ENCODE data around the gene CCDC87.

CCDC87 gene

DNA sequence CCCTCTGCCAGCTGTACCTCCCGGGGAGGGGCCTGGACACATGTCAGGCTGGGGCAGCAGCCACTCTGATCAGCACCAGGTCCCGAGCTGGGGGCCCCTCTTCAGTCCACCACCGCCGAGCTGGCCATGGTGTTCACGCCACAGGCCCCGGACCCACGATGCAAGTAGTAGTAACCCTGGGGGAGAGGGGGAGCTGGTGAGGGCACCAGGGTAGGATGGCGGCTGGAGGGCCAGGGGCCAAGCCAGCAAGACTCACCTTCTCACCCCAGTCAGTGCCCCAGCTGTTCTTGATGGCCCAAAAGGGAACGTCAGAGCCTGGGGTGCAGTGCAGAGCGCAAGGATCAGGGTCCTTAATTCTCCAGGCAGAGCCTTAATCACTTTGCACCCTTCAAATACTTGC, 29.0 kb downstream of the CCDC87 start:
- Histone ChIP-seq H3K27ac (ENCODE audit: low read length) (no peak overlapping the region), H3K36me3 (ENCODE audit: control insufficient read depth, insufficient read depth, low read length) (peaks cover 28% of the 10 kb centered on the region), H3K27me3 (ENCODE audit: control insufficient read depth, insufficient read depth, low read length) (no peaks in the 10 kb centered on the region), H3K9me3 (ENCODE audit: control insufficient read depth, insufficient read depth, low read length) (no peaks in the 10 kb centered on the region), H3K4me1 (ENCODE audit: control insufficient read depth, insufficient read depth, low read length) (no peaks in the 10 kb centered on the region), H3K4me3 (ENCODE audit: low read length) (no peak overlapping the region)
- WGBS (ENCODE audit: insufficient coverage, insufficient read length): no CpG with 5 or more reads among the region's 10 CpGs
- DNase-seq (ENCODE audit: low read depth, low spot score): no peak

DNA sequence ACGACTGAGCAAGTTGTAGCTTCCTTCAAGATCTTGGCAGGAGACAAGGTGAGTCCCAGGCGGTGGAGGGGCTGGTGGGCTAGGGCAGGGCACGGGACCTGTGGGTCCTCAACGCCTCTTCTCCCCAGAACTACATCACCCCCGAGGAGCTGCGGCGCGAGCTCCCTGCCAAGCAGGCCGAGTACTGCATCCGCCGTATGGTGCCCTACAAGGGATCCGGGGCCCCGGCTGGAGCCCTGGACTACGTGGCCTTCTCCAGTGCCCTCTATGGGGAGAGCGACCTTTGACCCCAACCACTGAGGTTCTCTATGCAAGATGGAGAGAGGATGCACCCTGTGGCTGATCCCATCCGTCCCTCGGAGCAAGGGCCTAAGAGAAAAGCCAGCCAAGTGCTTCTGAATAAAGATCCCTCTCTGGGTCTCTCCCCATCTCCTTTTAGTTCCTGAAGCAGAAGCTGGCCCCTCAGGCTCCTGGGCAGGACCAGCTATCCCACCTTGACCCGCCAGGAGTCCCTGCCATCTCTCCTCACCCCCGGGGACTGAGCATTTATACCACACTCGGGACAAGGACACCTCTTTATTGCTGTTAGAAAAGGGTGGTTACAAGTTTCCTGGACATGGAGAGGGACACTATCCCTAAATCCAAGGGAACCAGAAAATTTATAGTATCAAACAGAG, 29.8 kb downstream of the CCDC87 start:
- Histone ChIP-seq H3K27ac (ENCODE audit: low read length) (no peak overlapping the region), H3K4me3 (ENCODE audit: low read length) (no peak overlapping the region), H3K9me3 (ENCODE audit: control insufficient read depth, insufficient read depth, low read length) (no peaks in the 10 kb centered on the region), H3K36me3 (ENCODE audit: control insufficient read depth, insufficient read depth, low read length) (peaks cover 28% of the 10 kb centered on the region), H3K27me3 (ENCODE audit: control insufficient read depth, insufficient read depth, low read length) (no peaks in the 10 kb centered on the region), H3K4me1 (ENCODE audit: control insufficient read depth, insufficient read depth, low read length) (no peaks in the 10 kb centered on the region)
- WGBS (ENCODE audit: insufficient coverage, insufficient read length): no CpG with 5 or more reads among the region's 20 CpGs
- DNase-seq (ENCODE audit: low read depth, low spot score): no peak

DNA sequence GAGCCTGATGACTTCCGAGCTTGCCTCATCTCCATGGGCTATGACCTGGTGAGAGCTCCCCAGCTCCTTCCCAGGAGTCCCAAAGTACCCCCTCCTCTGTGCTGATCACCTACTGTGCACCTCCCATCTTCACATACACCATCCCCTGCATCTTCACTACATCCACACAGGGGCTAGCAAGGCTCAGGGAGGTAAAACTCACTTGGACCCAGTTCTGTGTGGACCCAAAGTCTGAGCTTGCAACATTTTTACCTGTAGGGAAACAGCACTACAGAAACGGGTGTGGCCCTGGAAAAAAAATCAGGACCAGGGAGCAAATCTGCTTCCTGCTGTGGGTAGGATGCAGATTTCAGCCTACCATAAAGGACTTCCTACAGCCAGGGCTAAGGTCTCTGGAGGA, 30.6 kb downstream of the CCDC87 start:
- no peaks in the 10 kb centered on the region for H3K27me3 ChIP-seq (ENCODE audit: control insufficient read depth, insufficient read depth, low read length)
- DNase-seq (ENCODE audit: low read depth, low spot score): no peak
- peaks cover 35% of the 10 kb centered on the region for H3K36me3 ChIP-seq (ENCODE audit: control insufficient read depth, insufficient read depth, low read length)
- no peak overlapping the region for H3K27ac ChIP-seq (ENCODE audit: low read length)
- no peaks in the 10 kb centered on the region for H3K4me1 ChIP-seq (ENCODE audit: control insufficient read depth, insufficient read depth, low read length)
- no CpG with 5 or more reads among the region's 2 CpGs for WGBS (ENCODE audit: insufficient coverage, insufficient read length)
- no peak overlapping the region for H3K4me3 ChIP-seq (ENCODE audit: low read length)
- H3K9me3 ChIP-seq (ENCODE audit: control insufficient read depth, insufficient read depth, low read length): no peaks in the 10 kb centered on the region

GRCh38 chr11:66561975-66562248, 31.0 kb downstream of the CCDC87 start:
- no peak overlapping the region for H3K27ac ChIP-seq (ENCODE audit: low read length)
- no peaks in the 10 kb centered on the region for H3K9me3 ChIP-seq (ENCODE audit: control insufficient read depth, insufficient read depth, low read length)
- peaks cover 38% of the 10 kb centered on the region for H3K36me3 ChIP-seq (ENCODE audit: control insufficient read depth, insufficient read depth, low read length)
- DNase-seq (ENCODE audit: low read depth, low spot score): no peak
- WGBS (ENCODE audit: insufficient coverage, insufficient read length): no CpG with 5 or more reads among the region's 9 CpGs
- H3K4me1 ChIP-seq (ENCODE audit: control insufficient read depth, insufficient read depth, low read length): no peaks in the 10 kb centered on the region
- H3K4me3 ChIP-seq (ENCODE audit: low read length): no peak overlapping the region
- H3K27me3 ChIP-seq (ENCODE audit: control insufficient read depth, insufficient read depth, low read length): no peaks in the 10 kb centered on the region

DNA sequence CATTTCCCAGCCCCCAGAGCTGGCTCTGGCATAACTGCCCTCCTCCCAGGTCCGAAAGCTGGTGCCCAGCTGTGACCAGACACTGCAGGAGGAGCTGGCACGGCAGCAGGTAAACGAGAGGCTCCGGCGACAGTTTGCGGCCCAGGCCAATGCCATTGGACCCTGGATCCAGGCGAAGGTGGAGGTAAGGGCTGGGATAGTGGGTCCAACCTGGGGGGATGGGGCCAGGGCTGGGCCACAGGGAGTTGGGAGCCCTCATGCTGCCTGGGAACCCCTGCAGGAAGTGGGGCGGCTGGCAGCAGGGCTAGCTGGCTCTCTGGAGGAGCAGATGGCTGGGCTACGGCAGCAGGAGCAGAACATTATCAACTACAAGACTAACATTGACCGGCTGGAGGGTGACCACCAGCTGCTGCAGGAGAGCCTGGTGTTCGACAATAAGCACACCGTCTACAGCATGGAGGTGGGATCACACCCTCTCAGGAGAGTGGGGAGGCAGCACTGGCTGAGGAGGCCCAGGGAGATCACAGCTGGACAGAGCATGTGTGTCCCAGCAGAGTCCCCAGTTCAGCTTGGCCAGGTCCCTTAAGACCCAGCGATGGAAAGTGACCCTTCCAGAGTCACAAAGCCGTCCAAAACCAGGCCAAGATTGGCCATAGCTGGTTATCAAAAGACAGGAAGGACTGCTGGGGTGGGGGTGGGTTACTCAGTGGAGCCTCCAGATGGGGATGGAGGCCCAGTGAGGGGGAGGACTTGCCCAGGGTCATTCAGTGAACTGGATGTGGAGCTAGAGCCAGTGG, 31.5 kb downstream of the CCDC87 start:
- no peak overlapping the region for H3K27ac ChIP-seq (ENCODE audit: low read length)
- H3K36me3 ChIP-seq (ENCODE audit: control insufficient read depth, insufficient read depth, low read length): peaks cover 39% of the 10 kb centered on the region
- no peak overlapping the region for H3K4me3 ChIP-seq (ENCODE audit: low read length)
- H3K9me3 ChIP-seq (ENCODE audit: control insufficient read depth, insufficient read depth, low read length): no peaks in the 10 kb centered on the region
- no peaks in the 10 kb centered on the region for H3K4me1 ChIP-seq (ENCODE audit: control insufficient read depth, insufficient read depth, low read length)
- DNase-seq (ENCODE audit: low read depth, low spot score): no peak
- WGBS (ENCODE audit: insufficient coverage, insufficient read length): no CpG with 5 or more reads among the region's 14 CpGs
- H3K27me3 ChIP-seq (ENCODE audit: control insufficient read depth, insufficient read depth, low read length): no peaks in the 10 kb centered on the region

GRCh38 chr11:66559866-66560676, 32.8 kb downstream of the CCDC87 start:
- H3K27ac ChIP-seq (ENCODE audit: low read length): no peak overlapping the region
- no peaks in the 10 kb centered on the region for H3K9me3 ChIP-seq (ENCODE audit: control insufficient read depth, insufficient read depth, low read length)
- DNase-seq (ENCODE audit: low read depth, low spot score): no peak
- H3K27me3 ChIP-seq (ENCODE audit: control insufficient read depth, insufficient read depth, low read length): no peaks in the 10 kb centered on the region
- no CpG with 5 or more reads among the region's 27 CpGs for whole genome bisulfite sequencing (ENCODE audit: insufficient coverage, insufficient read length)
- H3K36me3 ChIP-seq (ENCODE audit: control insufficient read depth, insufficient read depth, low read length): peaks cover 47% of the 10 kb centered on the region
- H3K4me3 ChIP-seq (ENCODE audit: low read length): no peak overlapping the region
- no peaks in the 10 kb centered on the region for H3K4me1 ChIP-seq (ENCODE audit: control insufficient read depth, insufficient read depth, low read length)

GRCh38 chr11:66559142-66559865, 33.6 kb downstream of the CCDC87 start:
- WGBS (ENCODE audit: insufficient coverage, insufficient read length): no CpG with 5 or more reads among the region's 50 CpGs
- Histone ChIP-seq H3K27me3 (ENCODE audit: control insufficient read depth, insufficient read depth, low read length) (no peaks in the 10 kb centered on the region), H3K4me3 (ENCODE audit: low read length) (no peak overlapping the region), H3K36me3 (ENCODE audit: control insufficient read depth, insufficient read depth, low read length) (peaks cover 51% of the 10 kb centered on the region), H3K9me3 (ENCODE audit: control insufficient read depth, insufficient read depth, low read length) (no peaks in the 10 kb centered on the region), H3K27ac (ENCODE audit: low read length) (no peak overlapping the region), H3K4me1 (ENCODE audit: control insufficient read depth, insufficient read depth, low read length) (no peaks in the 10 kb centered on the region)
- no peak for DNase-seq (ENCODE audit: low read depth, low spot score)

DNA sequence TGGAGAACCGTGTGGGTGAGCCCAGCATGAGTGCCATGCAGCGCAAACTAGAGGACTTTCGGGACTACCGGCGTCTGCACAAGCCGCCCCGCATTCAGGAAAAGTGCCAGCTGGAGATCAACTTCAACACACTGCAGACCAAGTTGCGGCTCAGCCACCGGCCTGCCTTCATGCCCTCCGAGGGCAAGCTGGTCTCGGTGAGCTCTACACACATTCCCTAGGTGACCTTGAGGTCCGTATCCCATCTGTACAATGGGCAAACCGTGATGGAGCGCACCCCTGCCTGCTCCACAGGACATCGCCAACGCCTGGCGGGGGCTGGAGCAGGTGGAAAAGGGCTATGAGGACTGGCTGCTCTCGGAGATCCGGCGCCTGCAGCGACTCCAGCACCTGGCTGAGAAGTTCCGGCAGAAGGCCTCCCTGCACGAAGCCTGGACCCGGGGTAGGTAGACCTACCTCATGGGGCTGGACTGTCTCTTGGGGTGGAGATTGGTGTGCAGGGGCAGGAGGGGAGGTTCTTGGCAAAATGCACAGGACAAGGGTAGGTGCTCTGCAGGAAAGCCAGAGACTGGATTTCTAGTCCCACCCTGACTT, 35.0 kb downstream of the CCDC87 start:
- Histone ChIP-seq H3K36me3 (ENCODE audit: control insufficient read depth, insufficient read depth, low read length) (peaks cover 49% of the 10 kb centered on the region), H3K9me3 (ENCODE audit: control insufficient read depth, insufficient read depth, low read length) (no peaks in the 10 kb centered on the region), H3K4me1 (ENCODE audit: control insufficient read depth, insufficient read depth, low read length) (no peaks in the 10 kb centered on the region), H3K27me3 (ENCODE audit: control insufficient read depth, insufficient read depth, low read length) (no peaks in the 10 kb centered on the region), H3K27ac (ENCODE audit: low read length) (no peak overlapping the region), H3K4me3 (ENCODE audit: low read length) (no peak overlapping the region)
- no CpG with 5 or more reads among the region's 24 CpGs for WGBS (ENCODE audit: insufficient coverage, insufficient read length)
- DNase-seq (ENCODE audit: low read depth, low spot score): no peak

- Histone ChIP-seq H3K4me3 (ENCODE audit: low read length) (no peak overlapping the region), H3K4me1 (ENCODE audit: control insufficient read depth, insufficient read depth, low read length) (no peaks in the 10 kb centered on the region), H3K9me3 (ENCODE audit: control insufficient read depth, insufficient read depth, low read length) (no peaks in the 10 kb centered on the region), H3K36me3 (ENCODE audit: control insufficient read depth, insufficient read depth, low read length) (peaks cover 32% of the 10 kb centered on the region), H3K27ac (ENCODE audit: low read length) (no peak overlapping the region), H3K27me3 (ENCODE audit: control insufficient read depth, insufficient read depth, low read length) (no peaks in the 10 kb centered on the region)
- DNase-seq (ENCODE audit: low read depth, low spot score): no peak
- WGBS (ENCODE audit: insufficient coverage, insufficient read length): no CpG with 5 or more reads among the region's 7 CpGs
These were observed 36.8 kb downstream of the CCDC87 start for GRCh38 chr11:66556086-66556485.

GRCh38 chr11:66555416-66555815, 37.4 kb downstream of the CCDC87 start:
- Histone ChIP-seq H3K4me1 (ENCODE audit: control insufficient read depth, insufficient read depth, low read length) (no peaks in the 10 kb centered on the region), H3K9me3 (ENCODE audit: control insufficient read depth, insufficient read depth, low read length) (no peaks in the 10 kb centered on the region), H3K27me3 (ENCODE audit: control insufficient read depth, insufficient read depth, low read length) (no peaks in the 10 kb centered on the region), H3K36me3 (ENCODE audit: control insufficient read depth, insufficient read depth, low read length) (peaks cover 28% of the 10 kb centered on the region), H3K27ac (ENCODE audit: low read length) (no peak overlapping the region), H3K4me3 (ENCODE audit: low read length) (no peak overlapping the region)
- DNase-seq (ENCODE audit: low read depth, low spot score): no peak
- no CpG with 5 or more reads among the region's 3 CpGs for whole genome bisulfite sequencing (ENCODE audit: insufficient coverage, insufficient read length)
